Right ventricle myocardium inferior (tissue), 1 donor: ENCODE results near the gene DAB2. TPM values are rescaled to one million over a fixed set of nuclear protein-coding genes. Genes with fewer than 3 reads are reported as not detected.

Source experiments
- ATAC-seq: fragments of 200-7000 bp; cut with Tn5 transposase; one replicate; pipeline ENCODE4 v1.9.1; 2020; ENCODE audit warnings: mild to moderate bottlenecking, moderate library complexity
- DNase-seq: peaks from one replicate; pipeline ENCODE4 v3.0.0; 2021; ENCODE audit errors: missing footprints
- intact Hi-C: fragments of 100-400 bp; cut with DNase I; formaldehyde crosslinking; loops from one replicate; pipeline ENCODE4 v1.11.0; 2022
- long read RNA-seq: library from polyadenylated mRNA; unstranded; transcript quantifications from one replicate; pipeline ENCODE4 v2.0.0, GENCODE V29; 2021
- total RNA-seq: library from RNA; stranded (reverse); fragmentation: NEBNext Ultra II Directional; extraction: Animal tissue kit (Norgen Biotek cat#: 25700); gene quantifications from one replicate; pipeline ENCODE4 v1.2.1, GENCODE V29; 2021
- donor health status: DM: no; HTN: yes; CAD: no; lungs with severe emphysema.

DAB2 gene
- 41.9 TPM for total RNA-seq
- long read RNA-seq, full-length matches to known transcripts, result 7 of 16 reads
- long read RNA-seq, partial matches to known transcripts, result 4 of 16 reads
- long read RNA-seq, other reads (novel, unspliced or antisense), result 5 of 16 reads

- ATAC-seq (peak; percentile 79), DNase-seq (peak; percentile 93)
- intact Hi-C loops, result loop anchor here (2.0 to 5.0 kb wide), 5 partner anchors 26 to 122 kb away; no protein-coding TSS in a partner anchor
Observed at GRCh38 chr5:39424736-39425637, at the start of gene DAB2. Gene DAB2 (minus strand): TSS chr5:39424980. CDS start chr5:39394320, 30,660 bp downstream.

DNA sequence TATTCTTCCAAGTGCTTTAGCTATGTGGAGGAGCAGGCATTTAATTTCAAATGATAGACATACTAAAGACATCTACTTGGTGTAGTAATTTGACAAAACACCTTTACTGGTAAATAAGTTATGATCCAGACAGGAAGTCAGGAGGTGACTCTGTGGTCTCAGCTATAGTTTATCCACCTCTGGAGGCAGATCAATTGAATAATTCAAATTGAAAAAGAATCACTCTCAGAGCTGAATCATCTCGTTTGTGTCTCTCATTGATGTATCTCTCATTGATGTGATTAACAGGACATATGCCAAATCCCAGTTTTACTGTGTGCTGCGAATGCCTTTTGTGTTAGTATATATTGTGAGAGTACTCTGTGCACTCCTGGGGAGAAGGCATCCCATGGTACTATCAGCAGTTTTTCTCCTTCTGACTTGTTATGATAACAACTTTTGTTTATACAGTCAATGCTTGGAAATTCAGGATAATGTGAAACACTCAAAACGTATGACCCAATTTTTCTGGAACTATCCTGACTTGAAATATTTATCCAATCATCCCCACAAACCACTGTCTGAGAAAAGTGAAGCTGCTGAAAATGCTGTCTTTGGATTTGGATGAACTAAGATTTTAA lies 48.5 kb upstream of the DAB2 start:
- no peak for ATAC-seq
- DNase-seq, result no peak
- intact Hi-C loops, result no loop called here

GRCh38 chr5:39471836-39472508 lies 47.2 kb upstream of the DAB2 start:
- intact Hi-C loops, result no loop called here
- no peak for DNase-seq
- ATAC-seq, result no peak

- ATAC-seq (no peak), DNase-seq (no peak)
- intact Hi-C loops, result no loop called here
Observed at GRCh38 chr5:39470811-39471210, 46.0 kb upstream of the DAB2 start.

- ATAC-seq (peak; percentile 80), DNase-seq (no peak)
- intact Hi-C loops, result no loop called here
Observed at GRCh38 chr5:39469777-39470415, 45.1 kb upstream of the DAB2 start.

- DNase-seq (no peak), ATAC-seq (no peak)
- intact Hi-C loops, result no loop called here
Observed at GRCh38 chr5:39469176-39469575, 44.4 kb upstream of the DAB2 start.

DNA sequence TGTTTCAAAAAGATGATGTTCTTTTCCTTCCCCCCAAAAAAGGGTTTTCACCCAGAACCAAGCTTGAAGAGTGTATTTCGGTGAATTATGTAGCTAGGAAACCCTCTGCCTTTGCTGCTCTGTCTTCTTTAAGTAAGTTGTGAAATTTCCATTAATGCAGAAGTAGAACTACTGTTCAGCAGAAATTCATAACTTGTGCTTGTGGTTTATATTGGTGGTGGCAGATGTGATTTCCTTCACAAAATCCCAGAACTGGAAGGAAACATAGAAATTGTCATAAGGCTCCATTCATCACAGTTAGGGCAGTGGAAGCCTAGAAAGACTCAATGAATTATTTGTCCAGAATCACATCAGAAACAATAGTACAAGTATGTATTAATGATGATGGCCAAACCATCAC lies 42.1 kb upstream of the DAB2 start:
- DNase-seq (no peak), ATAC-seq (peak; percentile 29)
- intact Hi-C loops, result no loop called here

DNA sequence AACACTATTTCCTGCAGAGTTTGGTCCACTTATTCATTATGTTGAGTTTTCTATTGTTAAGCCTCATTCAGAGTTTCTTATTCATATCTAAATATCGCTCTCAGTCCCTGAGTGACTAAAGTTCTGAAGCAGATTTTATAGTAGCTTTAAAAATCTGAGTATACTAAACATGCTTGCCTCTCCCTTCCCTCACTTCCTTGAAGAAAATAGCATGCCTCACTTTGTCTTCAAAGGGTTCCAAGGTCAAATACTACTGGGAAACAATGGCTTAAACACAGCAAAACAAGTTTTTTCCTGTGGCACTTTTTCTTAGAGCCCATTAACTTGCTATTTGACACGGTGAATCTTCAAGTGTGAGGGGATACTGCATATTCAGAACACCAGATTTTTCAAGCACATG lies 41.1 kb upstream of the DAB2 start:
- ATAC-seq, result no peak
- no peak for DNase-seq
- intact Hi-C loops, result no loop called here

GRCh38 chr5:39465097-39465496 lies 40.3 kb upstream of the DAB2 start:
- no peak for DNase-seq
- intact Hi-C loops, result no loop called here
- ATAC-seq, result no peak

- ATAC-seq (no peak), DNase-seq (no peak)
- intact Hi-C loops, result no loop called here
Observed at GRCh38 chr5:39464088-39464487, 39.3 kb upstream of the DAB2 start.

GRCh38 chr5:39462211-39462610 lies 37.4 kb upstream of the DAB2 start:
- intact Hi-C loops, result no loop called here
- ATAC-seq (no peak), DNase-seq (no peak)

- peak; percentile 50 for DNase-seq
- peak; percentile 76 for ATAC-seq
Observed at GRCh38 chr5:39461007-39461682, 36.4 kb upstream of the DAB2 start.

DNA sequence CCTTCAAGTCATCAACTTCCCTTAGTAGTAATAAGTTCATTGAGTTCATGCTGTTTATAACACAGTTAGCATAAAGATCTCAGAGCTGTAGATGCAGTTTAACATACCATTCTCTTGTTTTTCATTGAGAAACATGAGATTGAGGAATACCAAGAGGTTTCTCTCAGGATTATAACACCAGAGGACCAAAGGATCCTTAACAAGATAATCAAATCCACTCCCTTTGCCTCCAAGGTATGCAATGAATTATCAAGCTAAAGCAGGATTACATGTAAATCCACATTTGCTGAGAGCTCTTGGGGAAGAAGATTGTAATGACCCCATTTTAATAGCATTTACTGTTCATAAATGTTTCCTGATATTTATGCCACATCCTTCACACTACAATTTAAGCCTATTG lies 35.1 kb upstream of the DAB2 start:
- no peak for DNase-seq
- intact Hi-C loops, result no loop called here

More at GRCh38 chr5:39461007-39461682, 36.4 kb upstream of the DAB2 start:
- intact Hi-C loops, result no loop called here

DNA sequence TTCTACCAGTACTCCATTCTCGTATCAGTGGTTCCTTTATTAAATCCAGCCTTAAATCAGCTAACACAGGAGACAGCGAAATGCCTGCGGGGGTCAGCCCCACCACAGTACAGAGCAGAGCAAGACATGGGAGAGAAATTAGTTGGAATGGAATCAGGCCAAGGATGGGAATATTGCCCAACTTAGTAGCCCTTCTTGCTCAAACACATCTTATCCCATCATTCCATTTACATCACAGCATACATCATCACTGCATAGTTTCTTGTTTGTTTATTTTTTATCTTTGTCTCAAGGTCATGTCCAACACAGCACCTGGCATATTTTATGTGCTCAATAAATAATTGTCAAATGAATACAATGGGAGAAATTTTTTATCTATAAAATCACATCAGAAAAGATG lies 34.3 kb upstream of the DAB2 start:
- ATAC-seq, result no peak

More for the DNA sequence above, 35.1 kb upstream of the DAB2 start:
- ATAC-seq, result no peak

GRCh38 chr5:39455645-39456044 lies 30.9 kb upstream of the DAB2 start:
- intact Hi-C loops, result no loop called here
- no peak for ATAC-seq
- DNase-seq, result peak; percentile 42

More for the DNA sequence above, 34.3 kb upstream of the DAB2 start:
- intact Hi-C loops, result no loop called here
- DNase-seq, result no peak

GRCh38 chr5:39453606-39454005 lies 28.8 kb upstream of the DAB2 start:
- intact Hi-C loops, result no loop called here
- no peak for ATAC-seq
- no peak for DNase-seq

- ATAC-seq, result no peak
- DNase-seq, result no peak
- intact Hi-C loops, result no loop called here
Observed at GRCh38 chr5:39452846-39453245, 28.1 kb upstream of the DAB2 start.

- DNase-seq, result no peak
- intact Hi-C loops, result no loop called here
- ATAC-seq, result no peak
Observed at GRCh38 chr5:39451276-39451941, 26.6 kb upstream of the DAB2 start.
